ENCODE data around the gene BICDL2.

Gene BICDL2

DNA sequence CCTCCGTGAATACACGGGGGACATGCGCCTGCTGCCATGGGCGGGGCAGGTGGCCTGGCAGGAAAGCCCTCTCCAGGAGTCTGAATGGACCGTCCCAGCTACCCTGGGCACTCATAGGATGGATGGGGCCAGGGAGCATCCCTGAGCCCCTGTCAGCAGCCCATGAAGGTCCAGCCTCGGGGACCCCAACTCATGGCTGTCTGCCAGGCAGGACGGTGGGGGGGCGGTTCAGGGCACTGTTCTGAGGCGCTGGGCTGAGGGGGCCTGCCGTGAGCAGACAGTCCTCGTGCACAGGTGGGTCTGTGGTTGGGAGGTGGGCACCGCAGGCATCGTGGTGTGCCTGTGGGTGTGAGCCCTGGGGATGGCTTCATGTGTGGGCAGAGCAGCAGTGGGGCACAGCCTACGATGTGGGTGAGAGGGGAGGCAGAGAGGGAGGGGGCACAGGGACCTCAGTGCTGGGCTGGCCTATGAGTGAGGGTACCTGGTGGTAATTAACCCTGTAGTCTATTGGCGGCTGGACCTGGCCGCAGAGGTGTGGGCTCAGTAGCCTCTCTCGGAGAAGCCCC is 50.0 kb downstream of the BICDL2 start:
- TF ChIP-seq, protein P1, sequence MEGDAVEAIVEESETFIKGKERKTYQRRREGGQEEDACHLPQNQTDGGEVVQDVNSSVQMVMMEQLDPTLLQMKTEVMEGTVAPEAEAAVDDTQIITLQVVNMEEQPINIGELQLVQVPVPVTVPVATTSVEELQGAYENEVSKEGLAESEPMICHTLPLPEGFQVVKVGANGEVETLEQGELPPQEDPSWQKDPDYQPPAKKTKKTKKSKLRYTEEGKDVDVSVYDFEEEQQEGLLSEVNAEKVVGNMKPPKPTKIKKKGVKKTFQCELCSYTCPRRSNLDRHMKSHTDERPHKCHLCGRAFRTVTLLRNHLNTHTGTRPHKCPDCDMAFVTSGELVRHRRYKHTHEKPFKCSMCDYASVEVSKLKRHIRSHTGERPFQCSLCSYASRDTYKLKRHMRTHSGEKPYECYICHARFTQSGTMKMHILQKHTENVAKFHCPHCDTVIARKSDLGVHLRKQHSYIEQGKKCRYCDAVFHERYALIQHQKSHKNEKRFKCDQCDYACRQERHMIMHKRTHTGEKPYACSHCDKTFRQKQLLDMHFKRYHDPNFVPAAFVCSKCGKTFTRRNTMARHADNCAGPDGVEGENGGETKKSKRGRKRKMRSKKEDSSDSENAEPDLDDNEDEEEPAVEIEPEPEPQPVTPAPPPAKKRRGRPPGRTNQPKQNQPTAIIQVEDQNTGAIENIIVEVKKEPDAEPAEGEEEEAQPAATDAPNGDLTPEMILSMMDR (conservative IDR thresholded peaks at IDR 0.05): no peak
- H3K27ac ChIP-seq: 0 out of 2 replicates have a peak overlapping the region, but pooled peaks have one; percentile 7

DNA sequence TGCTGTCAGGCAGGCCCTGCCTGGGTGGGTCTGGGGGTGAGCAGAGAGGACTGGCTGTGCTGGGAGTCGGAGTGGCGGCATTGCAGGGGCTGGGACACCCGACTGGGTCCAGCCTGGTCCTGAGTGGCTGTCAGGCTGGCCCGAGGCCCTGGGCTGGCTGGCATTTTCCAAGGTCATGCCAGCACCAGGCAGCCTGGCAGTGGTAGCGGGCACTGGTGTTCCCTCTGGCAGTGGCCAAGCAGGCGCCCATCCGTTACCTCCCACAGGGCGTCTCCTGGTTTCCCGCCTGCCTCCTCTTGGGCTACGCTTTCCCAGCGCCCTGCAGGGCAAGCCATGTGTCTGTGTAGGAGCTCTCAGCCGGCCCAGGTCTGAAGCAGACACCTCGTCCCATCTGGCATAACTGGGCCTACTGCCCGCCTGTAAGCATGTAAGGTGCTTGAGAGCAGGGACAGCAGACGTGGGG is 50.8 kb downstream of the BICDL2 start:
- TF ChIP-seq, protein P1 (conservative IDR thresholded peaks at IDR 0.05): no peak
- TF ChIP-seq ZFX (IDR thresholded peaks at IDR 0.05): no peak
- H3K27ac ChIP-seq: peak overlapping the region; percentile 7; the same call in 1 of the 2 replicates

DNA sequence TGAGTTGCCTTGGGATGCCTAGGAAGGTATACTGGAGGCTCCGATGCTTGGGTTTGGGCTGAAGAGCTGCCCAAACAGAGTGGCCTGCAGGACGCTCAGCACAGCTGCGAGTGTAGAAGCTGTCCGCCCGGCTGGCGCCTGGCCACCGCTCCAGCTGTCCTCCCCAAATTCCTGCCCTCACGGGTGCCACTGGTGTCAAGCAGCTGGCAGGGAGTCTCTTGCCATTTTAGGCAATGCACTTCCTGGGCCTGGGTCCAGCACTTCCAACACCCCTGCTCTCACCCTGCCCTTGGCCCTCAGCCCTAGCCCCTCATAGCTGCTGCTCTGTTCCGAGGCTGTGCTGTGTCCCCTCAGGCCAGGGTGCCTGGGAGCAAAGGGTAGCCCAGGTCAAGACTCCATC is 51.3 kb downstream of the BICDL2 start:
- no peak for TF ChIP-seq ZFX (IDR thresholded peaks at IDR 0.05)
- TF ChIP-seq, protein P1 (conservative IDR thresholded peaks at IDR 0.05): no peak
- peak overlapping the region; percentile 7; the same call in 1 of the 2 replicates for H3K27ac ChIP-seq

DNA sequence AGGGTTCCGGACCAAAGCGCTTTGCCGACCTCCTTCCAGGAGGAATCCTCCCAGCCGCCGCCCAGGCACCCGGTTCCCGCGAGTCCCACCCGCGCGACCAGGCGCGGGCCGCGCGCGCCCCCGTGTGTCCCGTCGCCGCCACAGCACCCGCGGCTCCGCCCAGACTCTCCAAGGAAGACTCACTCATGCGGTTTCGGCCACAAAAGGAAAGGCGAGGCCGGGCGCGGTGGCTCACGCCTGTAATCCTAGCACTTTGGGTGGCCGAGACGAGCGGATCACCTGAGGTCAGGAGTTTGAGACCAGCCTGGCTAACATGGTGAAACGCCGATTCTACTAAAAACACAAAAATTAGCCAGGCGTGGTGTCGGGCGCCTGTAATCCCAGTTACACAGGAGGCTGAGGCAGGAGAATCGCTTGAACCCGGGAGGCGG is 53.0 kb downstream of the BICDL2 start:
- TF ChIP-seq, protein P1 (conservative IDR thresholded peaks at IDR 0.05): peak; percentile 98
- no peak for TF ChIP-seq ZFX (IDR thresholded peaks at IDR 0.05)
- H3K27ac ChIP-seq: peak overlapping the region; percentile 14; the same call in 1 of the 2 replicates

DNA sequence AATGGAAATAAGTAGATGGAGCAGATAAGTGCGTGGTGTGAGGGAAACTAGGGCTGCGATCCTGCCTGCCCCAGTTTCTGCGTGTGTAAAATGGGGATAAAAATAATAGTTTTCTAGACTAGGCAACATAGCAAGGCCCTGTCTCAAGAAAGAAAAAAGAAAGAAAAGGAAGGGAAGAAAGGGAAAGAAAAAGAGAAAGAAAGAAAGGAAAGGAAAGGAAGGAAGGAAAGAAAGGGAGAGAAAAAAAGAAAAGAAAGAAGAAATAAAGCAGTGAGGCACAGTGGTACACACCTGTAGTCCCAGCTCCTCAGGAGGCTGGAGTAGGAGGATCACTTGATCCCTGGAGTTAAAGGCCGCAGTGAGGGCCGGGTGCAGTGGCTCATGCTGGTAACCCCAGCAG is 54.3 kb downstream of the BICDL2 start:
- H3K27ac ChIP-seq: no peak overlapping the region
- TF ChIP-seq ZFX (IDR thresholded peaks at IDR 0.05): no peak
- TF ChIP-seq, protein P1 (conservative IDR thresholded peaks at IDR 0.05): no peak

DNA sequence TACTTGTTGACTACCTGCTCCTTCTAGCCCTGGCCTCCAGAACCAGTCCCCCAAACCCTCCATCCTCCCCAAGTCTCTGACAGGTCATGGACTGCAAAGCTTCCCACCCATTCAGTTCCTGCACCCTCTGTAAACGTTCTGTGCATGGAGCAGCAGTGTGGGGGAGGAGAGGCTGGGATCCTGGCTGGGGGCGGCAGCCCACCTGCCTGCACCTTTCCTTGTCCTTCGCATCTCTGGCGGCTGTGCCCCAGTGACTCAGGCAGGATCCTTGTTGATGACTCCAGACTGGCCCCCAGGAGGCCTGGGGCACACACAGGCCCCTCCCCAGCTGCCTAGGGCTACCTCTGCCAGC is 54.9 kb downstream of the BICDL2 start:
- TF ChIP-seq, protein P1 (conservative IDR thresholded peaks at IDR 0.05): no peak
- no peak for TF ChIP-seq ZFX (IDR thresholded peaks at IDR 0.05)
- no peak overlapping the region for H3K27ac ChIP-seq

DNA sequence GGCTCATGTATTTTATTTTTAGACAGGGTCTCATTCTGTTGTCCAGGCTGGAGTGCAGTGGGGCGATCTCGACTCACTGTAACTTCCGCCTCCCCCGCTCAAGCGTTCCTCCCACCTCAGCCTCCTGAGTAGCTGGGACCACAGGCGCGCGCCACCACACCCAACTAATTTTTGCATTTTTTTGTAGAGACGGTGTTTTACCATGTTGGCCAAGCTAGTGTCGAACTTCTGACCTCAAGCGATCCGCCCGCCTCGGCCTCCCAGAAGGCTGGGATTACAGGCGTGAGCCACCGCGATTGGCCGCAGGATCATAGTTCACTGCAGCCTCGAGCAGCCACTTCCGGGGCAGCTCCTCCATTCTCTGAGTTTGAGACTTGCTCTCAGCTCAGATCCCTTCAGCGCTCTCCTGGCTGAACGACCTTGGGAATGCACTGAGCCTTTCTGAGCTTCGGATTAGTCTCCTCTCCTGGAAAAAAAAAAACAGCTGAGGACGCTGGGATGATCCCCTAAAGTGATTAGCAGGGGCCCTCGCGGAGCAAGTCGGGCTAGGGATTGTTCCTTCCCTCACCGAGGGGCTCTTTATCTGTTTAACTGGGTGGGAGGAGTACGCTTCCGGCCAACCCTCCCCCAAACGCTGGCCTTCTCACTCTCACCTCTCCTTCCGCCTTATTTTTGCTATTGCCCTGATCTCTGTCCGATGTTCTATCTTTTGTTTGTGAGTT is 55.4 kb downstream of the BICDL2 start:
- TF ChIP-seq, protein P1 (conservative IDR thresholded peaks at IDR 0.05): no peak
- TF ChIP-seq ZFX (IDR thresholded peaks at IDR 0.05): no peak
- H3K27ac ChIP-seq: peak overlapping the region; percentile 94

Measured in C4-2B (cell line).